Measurements from ENCODE around the gene ERF. TPM values are rescaled to one million over a fixed set of nuclear protein-coding genes. Genes with fewer than 3 reads are reported as not detected.
A peak's percentile ranks its signal among the peaks of the same experiment; 100 is the strongest.

Gene ERF
- total RNA-seq, 1 experiment from 2014 or later: 35.1 TPM

DNA sequence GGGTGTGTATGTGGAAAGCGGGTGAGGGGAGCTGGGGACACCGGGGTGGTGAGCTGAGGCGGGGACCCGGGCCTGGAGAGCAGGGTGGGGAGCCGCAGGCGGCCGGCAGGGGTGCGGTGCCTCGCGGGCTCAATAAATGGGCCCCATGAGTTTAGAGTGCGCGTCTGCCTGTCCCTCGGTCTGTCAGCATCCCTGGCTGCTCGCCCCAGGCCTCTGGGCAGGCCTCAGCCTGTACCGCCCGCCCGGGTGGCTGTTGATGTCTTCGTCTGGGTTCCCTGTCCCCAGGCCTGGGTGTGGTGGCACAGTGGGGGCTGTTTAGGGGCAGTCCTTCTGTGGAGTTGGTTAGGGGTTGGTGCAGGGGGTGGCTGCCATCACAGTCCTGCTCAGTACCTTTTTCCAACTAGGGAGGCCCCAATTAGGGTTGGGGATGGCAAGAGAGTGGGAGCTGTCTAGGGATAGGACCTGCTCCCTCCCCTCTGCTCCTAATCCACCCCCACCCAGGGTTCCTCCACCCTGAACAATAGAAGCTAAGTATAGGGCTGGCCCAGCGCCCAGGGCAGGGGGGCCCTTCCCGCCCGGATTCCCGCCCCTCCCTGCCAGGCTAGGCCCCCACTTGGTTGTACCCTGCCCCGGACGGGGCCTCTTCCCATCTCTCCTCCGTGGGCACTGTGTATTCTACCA is 26.4 kb upstream of the ERF start:
- no peaks in the 10 kb centered on the region for H3K27me3 Mint-ChIP-seq (ENCODE audit: insufficient read depth, unreplicated experiment)
- no peak overlapping the region for H3K4me3 Mint-ChIP-seq (ENCODE audit: unreplicated experiment)
- CTCF ChIA-PET: interaction anchor here (0.5 to 7.2 kb wide), 6 partner anchors 11 to 98 kb away, joined by 3 to 145 read pairs (median 10); partner anchors contain the start of genes GSK3A and PAFAH1B3
- peak; percentile 44 for DNase-seq (ENCODE audit: unreplicated experiment)
- H3K27ac Mint-ChIP-seq (ENCODE audit: low read depth, unreplicated experiment): peak overlapping the region; percentile 64
- TF ChIP-seq CTCF (IDR thresholded peaks at IDR 0.05; ENCODE audit: unreplicated experiment): no peak
- H3K9me3 Mint-ChIP-seq (ENCODE audit: unreplicated experiment): no peaks in the 10 kb centered on the region
- H3K4me1 Mint-ChIP-seq (ENCODE audit: insufficient read depth, unreplicated experiment): peaks cover 34% of the 10 kb centered on the region
- intact Hi-C loops (cut with micrococcal nuclease): no loop called here
- POLR2A ChIA-PET: interaction anchor here (0.6 to 7.5 kb wide), 9 partner anchors 11 to 152 kb away, joined by 3 to 158 read pairs (median 3); partner anchors contain the start of genes CIC, GSK3A, PAFAH1B3 and PRR19
- H3K36me3 Mint-ChIP-seq (ENCODE audit: insufficient read depth, unreplicated experiment): peaks cover 11% of the 10 kb centered on the region
- no TSS peak for BruUV-seq (replicated peaks)

- CTCF ChIA-PET: interaction anchor here (0.5 to 7.2 kb wide), 8 partner anchors 11 to 97 kb away, joined by 3 to 145 read pairs (median 10); partner anchors contain the start of genes ERF and GSK3A
- peak; percentile 33 for DNase-seq (ENCODE audit: unreplicated experiment)
- no peaks in the 10 kb centered on the region for H3K27me3 Mint-ChIP-seq (ENCODE audit: insufficient read depth, unreplicated experiment)
- H3K4me3 Mint-ChIP-seq (ENCODE audit: unreplicated experiment): no peak overlapping the region
- TF ChIP-seq CTCF (IDR thresholded peaks at IDR 0.05; ENCODE audit: unreplicated experiment): no peak
- intact Hi-C loops (cut with micrococcal nuclease): no loop called here
- no peaks in the 10 kb centered on the region for H3K9me3 Mint-ChIP-seq (ENCODE audit: unreplicated experiment)
- H3K27ac Mint-ChIP-seq (ENCODE audit: low read depth, unreplicated experiment): no peak overlapping the region
- peaks cover 34% of the 10 kb centered on the region for H3K4me1 Mint-ChIP-seq (ENCODE audit: insufficient read depth, unreplicated experiment)
- no TSS peak for BruUV-seq (replicated peaks)
- POLR2A ChIA-PET: interaction anchor here (1.4 to 7.5 kb wide), 5 partner anchors 11 to 116 kb away, joined by 3 to 158 read pairs (median 21); partner anchors contain the start of genes CIC, GSK3A, PAFAH1B3 and PRR19
- peaks cover 16% of the 10 kb centered on the region for H3K36me3 Mint-ChIP-seq (ENCODE audit: insufficient read depth, unreplicated experiment)
Measured at GRCh38 chr19:42280815-42281145, 25.9 kb upstream of the ERF start.

- peak; percentile 90 for DNase-seq (ENCODE audit: unreplicated experiment)
- intact Hi-C loops (cut with micrococcal nuclease): no loop called here
- TF ChIP-seq CTCF (IDR thresholded peaks at IDR 0.05; ENCODE audit: unreplicated experiment): peak; percentile 93
- no peaks in the 10 kb centered on the region for H3K9me3 Mint-ChIP-seq (ENCODE audit: unreplicated experiment)
- peaks cover 21% of the 10 kb centered on the region for H3K36me3 Mint-ChIP-seq (ENCODE audit: insufficient read depth, unreplicated experiment)
- peak overlapping the region; percentile 94 for H3K27ac Mint-ChIP-seq (ENCODE audit: low read depth, unreplicated experiment)
- H3K4me1 Mint-ChIP-seq (ENCODE audit: insufficient read depth, unreplicated experiment): peaks cover 36% of the 10 kb centered on the region
- no TSS peak for BruUV-seq (replicated peaks)
- ChIA-PET CTCF (interaction anchor here (0.5 to 7.2 kb wide), 31 partner anchors 8 to 1527 kb away, joined by 3 to 145 read pairs (median 5); partner anchors contain the start of genes ERF, GSK3A, POU2F2 and PRR19), POLR2A (interaction anchor here (0.6 to 7.5 kb wide), 9 partner anchors 10 to 116 kb away, joined by 3 to 158 read pairs (median 10); partner anchors contain the start of genes CIC, DEDD2, ERF and GSK3A)
- H3K4me3 Mint-ChIP-seq (ENCODE audit: unreplicated experiment): no peak overlapping the region
- no peaks in the 10 kb centered on the region for H3K27me3 Mint-ChIP-seq (ENCODE audit: insufficient read depth, unreplicated experiment)
Measured at GRCh38 chr19:42279902-42280814, 25.2 kb upstream of the ERF start.
